Neural cell (in vitro differentiated cells): Measurements from ENCODE around the gene CCL1. TPM values are rescaled to one million over a fixed set of nuclear protein-coding genes. Genes with fewer than 3 reads are reported as not detected.
"Not testable (repeated sequence)": the region's sequence is repeated elsewhere in the genome, so short reads cannot be mapped to it uniquely, and the experiment has no call there.

ENCODE experiments used
- H2AFZ ChIP-seq: fragments of 200-600, 300-800 bp; sonication (generic), shearing (Covaris generic); 2 replicates; pipeline ENCODE4 v1.6.0; 2014; ENCODE audit warnings: low read depth, mild to moderate bottlenecking, antibody characterized with exemption, low read length, moderate library complexity
- H3F3A ChIP-seq: fragments of 200-600 bp; shearing (Covaris generic); 2 replicates; pipeline ENCODE4 v1.6.1; 2016; ENCODE audit warnings: mild to moderate bottlenecking, moderate library complexity, mixed read lengths, antibody characterized with exemption, low read length; ENCODE audit not compliant: insufficient read depth, poor library complexity, severe bottlenecking
- H3K27ac ChIP-seq: fragments of 200-600, 300-800 bp; sonication (generic), shearing (Covaris generic); 2 replicates; pipeline ENCODE4 v1.5.1; 2014; ENCODE audit warnings: mild to moderate bottlenecking, low read length, moderate library complexity
- H3K27me3 ChIP-seq: fragments of 300-800, 200-600 bp; sonication (generic), shearing (Covaris generic); 2 replicates; pipeline ENCODE4 v1.6.0; 2014; ENCODE audit warnings: mild to moderate bottlenecking, low read depth, low read length, moderate library complexity; ENCODE audit not compliant: insufficient read depth
- H3K36me3 ChIP-seq: fragments of 300-800, 200-600 bp; sonication (generic), shearing (Covaris generic); 2 replicates; pipeline ENCODE4 v1.5.1; 2014; ENCODE audit warnings: mild to moderate bottlenecking, antibody characterized with exemption, low read length, moderate library complexity; ENCODE audit not compliant: insufficient read depth
- H3K4me2 ChIP-seq: fragments of 300-800, 200-600 bp; sonication (generic), shearing (Covaris generic); 2 replicates; pipeline ENCODE4 v1.6.0; 2014; ENCODE audit warnings: mild to moderate bottlenecking, low read length
- H3K4me3 ChIP-seq: fragments of 300-800, 200-600 bp; sonication (generic), shearing (Covaris generic); 2 replicates; pipeline ENCODE4 v1.5.1; 2014; ENCODE audit warnings: mild to moderate bottlenecking, low read length, moderate library complexity
- H3K79me2 ChIP-seq: fragments of 200-600 bp; shearing (Covaris generic); replicated peaks from 2 replicates; pipeline ENCODE4 v1.6.0; 2014; ENCODE audit warnings: mild to moderate bottlenecking, low read length, moderate library complexity; ENCODE audit not compliant: insufficient read depth
- H3K9ac ChIP-seq: fragments of 300-800, 200-600 bp; sonication (generic), shearing (Covaris generic); 2 replicates; pipeline ENCODE4 v1.6.1; 2016; ENCODE audit warnings: mild to moderate bottlenecking, low read length, mixed read lengths
- H3K9me2 ChIP-seq: fragments of 200-600 bp; shearing (Covaris generic); 2 replicates; pipeline ENCODE4 v1.6.1; 2016; ENCODE audit warnings: mild to moderate bottlenecking, low read length, mixed read lengths; ENCODE audit not compliant: insufficient read depth
- H3K9me3 ChIP-seq: fragments of 200-600, 300-800 bp; sonication (generic), shearing (Covaris generic); 2 replicates; pipeline ENCODE4 v1.6.1; 2016; ENCODE audit warnings: mild to moderate bottlenecking, mixed run types, low read length, moderate library complexity, mixed read lengths
- H4K20me1 ChIP-seq: fragments of 200-600 bp; shearing (Covaris generic); 2 replicates; pipeline ENCODE4 v1.6.1; 2016; ENCODE audit warnings: mild to moderate bottlenecking, mixed run types; ENCODE audit not compliant: insufficient read depth
- EP300 ChIP-seq: fragments of 450-650 bp; conservative IDR thresholded peaks from 2 replicates; pipeline ENCODE4 v1.6.1; 2014; ENCODE audit warnings: antibody characterized with exemption, mild to moderate bottlenecking, moderate library complexity; ENCODE audit not compliant: poor library complexity, severe bottlenecking
- EZH2 ChIP-seq: fragments of 200-600, 300-800 bp; shearing (Covaris generic), sonication (generic); IDR thresholded peaks from 2 replicates; pipeline ENCODE4 v1.6.1; 2014; ENCODE audit warnings: antibody characterized with exemption, low read length, borderline replicate concordance, mild to moderate bottlenecking; ENCODE audit not compliant: insufficient read depth, poor library complexity, severe bottlenecking
- MXI1 ChIP-seq: fragments of 450-650 bp; conservative IDR thresholded peaks from 2 replicates; pipeline ENCODE4 v1.6.1; 2014; ENCODE audit warnings: antibody characterized with exemption, mild to moderate bottlenecking; ENCODE audit not compliant: poor library complexity, severe bottlenecking
- POLR2AphosphoS5 ChIP-seq: IDR thresholded peaks from 2 replicates; pipeline ENCODE4 v1.6.1; 2012
- RAD21 ChIP-seq: fragments of 450-650 bp; conservative IDR thresholded peaks from 2 replicates; pipeline ENCODE4 v1.6.1; 2014; ENCODE audit warnings: antibody characterized with exemption, mild to moderate bottlenecking, moderate library complexity
- SMC3 ChIP-seq: fragments of 450-650 bp; conservative IDR thresholded peaks from 2 replicates; pipeline ENCODE4 v1.6.1; 2014; ENCODE audit warnings: antibody characterized with exemption, mild to moderate bottlenecking, moderate library complexity; ENCODE audit not compliant: poor library complexity
- TAF1 ChIP-seq: IDR thresholded peaks from 2 replicates; pipeline ENCODE4 v1.6.1; 2012; ENCODE audit warnings: low read depth
- polyA plus RNA-seq: library from polyadenylated mRNA; depleted of rRNA; stranded (reverse); fragments of >200 nt; gene quantifications from 2 replicates; pipeline ENCODE4 v1.2.3, GENCODE V29; 2014
- TF ChIP-seq, protein P1 (sequence below): fragments of 450-650 bp; IDR thresholded peaks from 2 replicates; pipeline ENCODE4 v1.5.1; 2014; ENCODE audit warnings: antibody characterized with exemption, mild to moderate bottlenecking, moderate library complexity; ENCODE audit not compliant: poor library complexity, severe bottlenecking
- TF ChIP-seq, protein P2 (sequence below): IDR thresholded peaks from 2 replicates; pipeline ENCODE4 v1.6.1; 2012; ENCODE audit warnings: borderline replicate concordance

CCL1 gene
- polyA plus RNA-seq, 1 donor from 2014 or later, result not detected

DNA sequence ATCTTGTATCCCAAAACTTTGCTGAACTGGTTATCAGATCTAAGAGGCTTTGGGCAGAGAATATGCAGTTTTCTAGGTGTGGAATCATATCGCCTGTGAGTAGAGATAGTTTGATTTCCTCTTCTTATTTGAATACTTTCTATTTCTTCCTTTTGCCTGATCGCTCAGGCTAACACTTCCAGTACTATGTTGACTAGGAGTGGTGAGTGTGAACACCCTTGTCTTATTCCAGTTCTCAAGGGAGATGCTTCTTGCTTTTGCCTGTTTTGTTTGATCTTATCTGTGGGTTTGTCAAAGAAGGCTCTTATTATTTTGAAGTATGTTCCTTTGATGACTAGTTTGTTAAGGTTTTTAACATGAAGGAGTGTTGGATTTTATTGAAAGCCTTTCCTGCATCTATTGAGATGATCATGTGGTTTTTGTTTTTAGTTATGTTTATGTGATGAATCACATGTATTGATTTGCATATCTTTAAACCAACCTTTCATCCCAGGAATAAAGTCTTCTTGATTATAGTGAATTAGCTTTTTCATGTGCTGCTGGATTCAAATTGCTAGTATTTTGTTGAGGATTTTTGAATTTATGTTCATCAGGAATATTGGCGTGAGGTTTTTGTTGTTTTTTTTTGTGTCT, 23.8 kb downstream of the CCL1 start:
- Histone ChIP-seq H3F3A (no peaks in the 10 kb centered on the region), H3K4me2 (no peak overlapping the region), H3K4me3 (no peak overlapping the region), H3K27ac (no peak overlapping the region), H3K9me2 (no peaks in the 10 kb centered on the region), H3K36me3 (no peaks in the 10 kb centered on the region), H3K9me3 (no peaks in the 10 kb centered on the region), H3K9ac (no peak overlapping the region), H3K27me3 (no peaks in the 10 kb centered on the region), H2AFZ (no peak overlapping the region), H3K79me2 (no peaks in the 10 kb centered on the region), H4K20me1 (no peaks in the 10 kb centered on the region)
- TF ChIP-seq TAF1 (no peak), MXI1 (no peak), RAD21 (no peak), EP300 (no peak), POLR2AphosphoS5 (no peak)

DNA sequence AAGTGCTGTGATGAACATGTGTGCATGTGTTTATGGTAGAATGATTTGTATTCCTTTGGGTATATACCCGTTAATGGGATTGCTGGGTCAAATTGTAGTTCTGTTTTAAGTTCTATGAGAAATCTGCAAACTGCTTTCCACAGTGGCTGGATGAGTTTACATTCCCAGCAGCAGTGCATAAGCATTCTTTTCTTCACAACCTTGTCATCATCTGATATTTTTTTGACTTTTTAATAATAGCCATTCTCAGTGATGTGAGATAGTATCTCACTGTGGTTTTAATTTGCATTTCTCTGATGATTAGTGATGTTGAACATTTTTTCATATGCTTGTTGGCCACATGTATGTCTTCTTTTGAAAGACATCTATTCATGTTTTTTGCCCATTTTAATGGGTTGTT, 25.3 kb downstream of the CCL1 start:
- no peaks in the 10 kb centered on the region for H4K20me1 ChIP-seq
- H3K27me3 ChIP-seq, result no peaks in the 10 kb centered on the region
- H3K36me3 ChIP-seq, result no peaks in the 10 kb centered on the region
- H3K4me3 ChIP-seq, result no peak overlapping the region
- H2AFZ ChIP-seq, result no peak overlapping the region
- no peaks in the 10 kb centered on the region for H3K79me2 ChIP-seq
- no peak overlapping the region for H3K4me2 ChIP-seq
- no peak overlapping the region for H3K9ac ChIP-seq
- no peak overlapping the region for H3K27ac ChIP-seq
- H3K9me3 ChIP-seq, result no peaks in the 10 kb centered on the region
- no peaks in the 10 kb centered on the region for H3K9me2 ChIP-seq
- TF ChIP-seq MXI1, result no peak
- TF ChIP-seq EZH2, result no peak
- TF ChIP-seq TAF1, result no peak
- TF ChIP-seq, protein P1, sequence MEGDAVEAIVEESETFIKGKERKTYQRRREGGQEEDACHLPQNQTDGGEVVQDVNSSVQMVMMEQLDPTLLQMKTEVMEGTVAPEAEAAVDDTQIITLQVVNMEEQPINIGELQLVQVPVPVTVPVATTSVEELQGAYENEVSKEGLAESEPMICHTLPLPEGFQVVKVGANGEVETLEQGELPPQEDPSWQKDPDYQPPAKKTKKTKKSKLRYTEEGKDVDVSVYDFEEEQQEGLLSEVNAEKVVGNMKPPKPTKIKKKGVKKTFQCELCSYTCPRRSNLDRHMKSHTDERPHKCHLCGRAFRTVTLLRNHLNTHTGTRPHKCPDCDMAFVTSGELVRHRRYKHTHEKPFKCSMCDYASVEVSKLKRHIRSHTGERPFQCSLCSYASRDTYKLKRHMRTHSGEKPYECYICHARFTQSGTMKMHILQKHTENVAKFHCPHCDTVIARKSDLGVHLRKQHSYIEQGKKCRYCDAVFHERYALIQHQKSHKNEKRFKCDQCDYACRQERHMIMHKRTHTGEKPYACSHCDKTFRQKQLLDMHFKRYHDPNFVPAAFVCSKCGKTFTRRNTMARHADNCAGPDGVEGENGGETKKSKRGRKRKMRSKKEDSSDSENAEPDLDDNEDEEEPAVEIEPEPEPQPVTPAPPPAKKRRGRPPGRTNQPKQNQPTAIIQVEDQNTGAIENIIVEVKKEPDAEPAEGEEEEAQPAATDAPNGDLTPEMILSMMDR, result no peak
- TF ChIP-seq EP300, result no peak
- TF ChIP-seq SMC3, result no peak
- TF ChIP-seq RAD21, result no peak
- no peak for TF ChIP-seq POLR2AphosphoS5
- TF ChIP-seq, protein P2, sequence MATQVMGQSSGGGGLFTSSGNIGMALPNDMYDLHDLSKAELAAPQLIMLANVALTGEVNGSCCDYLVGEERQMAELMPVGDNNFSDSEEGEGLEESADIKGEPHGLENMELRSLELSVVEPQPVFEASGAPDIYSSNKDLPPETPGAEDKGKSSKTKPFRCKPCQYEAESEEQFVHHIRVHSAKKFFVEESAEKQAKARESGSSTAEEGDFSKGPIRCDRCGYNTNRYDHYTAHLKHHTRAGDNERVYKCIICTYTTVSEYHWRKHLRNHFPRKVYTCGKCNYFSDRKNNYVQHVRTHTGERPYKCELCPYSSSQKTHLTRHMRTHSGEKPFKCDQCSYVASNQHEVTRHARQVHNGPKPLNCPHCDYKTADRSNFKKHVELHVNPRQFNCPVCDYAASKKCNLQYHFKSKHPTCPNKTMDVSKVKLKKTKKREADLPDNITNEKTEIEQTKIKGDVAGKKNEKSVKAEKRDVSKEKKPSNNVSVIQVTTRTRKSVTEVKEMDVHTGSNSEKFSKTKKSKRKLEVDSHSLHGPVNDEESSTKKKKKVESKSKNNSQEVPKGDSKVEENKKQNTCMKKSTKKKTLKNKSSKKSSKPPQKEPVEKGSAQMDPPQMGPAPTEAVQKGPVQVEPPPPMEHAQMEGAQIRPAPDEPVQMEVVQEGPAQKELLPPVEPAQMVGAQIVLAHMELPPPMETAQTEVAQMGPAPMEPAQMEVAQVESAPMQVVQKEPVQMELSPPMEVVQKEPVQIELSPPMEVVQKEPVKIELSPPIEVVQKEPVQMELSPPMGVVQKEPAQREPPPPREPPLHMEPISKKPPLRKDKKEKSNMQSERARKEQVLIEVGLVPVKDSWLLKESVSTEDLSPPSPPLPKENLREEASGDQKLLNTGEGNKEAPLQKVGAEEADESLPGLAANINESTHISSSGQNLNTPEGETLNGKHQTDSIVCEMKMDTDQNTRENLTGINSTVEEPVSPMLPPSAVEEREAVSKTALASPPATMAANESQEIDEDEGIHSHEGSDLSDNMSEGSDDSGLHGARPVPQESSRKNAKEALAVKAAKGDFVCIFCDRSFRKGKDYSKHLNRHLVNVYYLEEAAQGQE, result no peak
- H3F3A ChIP-seq, result no peaks in the 10 kb centered on the region

DNA sequence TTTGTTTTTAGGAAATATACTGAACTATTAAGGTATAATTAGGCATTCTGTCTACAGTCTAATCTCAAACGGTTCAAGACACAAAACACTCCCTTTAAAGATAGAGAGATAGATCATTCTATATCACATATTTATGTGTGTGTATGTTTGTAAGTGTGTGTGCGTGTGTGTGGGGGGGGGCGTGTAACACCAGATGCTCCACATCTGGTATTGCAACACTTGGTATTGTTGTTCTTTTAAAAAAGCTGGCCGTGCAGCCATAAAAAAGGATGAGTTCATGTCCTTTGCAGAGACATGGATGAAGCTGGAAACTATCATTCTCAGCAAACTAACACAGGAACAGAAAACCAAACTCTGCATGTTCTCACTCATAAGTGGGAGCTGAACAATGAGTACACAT, 35.5 kb downstream of the CCL1 start:
- H3K36me3 ChIP-seq, H3K9ac ChIP-seq, H2AFZ ChIP-seq, H4K20me1 ChIP-seq, H3K4me3 ChIP-seq, H3K79me2 ChIP-seq, H3K27me3 ChIP-seq, H3K9me3 ChIP-seq, H3F3A ChIP-seq, H3K9me2 ChIP-seq, H3K27ac ChIP-seq, H3K4me2 ChIP-seq: not testable (repeated sequence)
